HepG2 (cell line): ENCODE data around the gene PMS2. TPM values are rescaled to one million over a fixed set of nuclear protein-coding genes. Genes with fewer than 3 reads are reported as not detected.
A peak's percentile ranks its signal among the peaks of the same experiment; 100 is the strongest.

Experiments
- BCLAF1 ChIP-seq: fragments of 450-650 bp; IDR thresholded peaks from 2 replicates; pipeline ENCODE4 v1.6.1; 2017; ENCODE audit warnings: mild to moderate bottlenecking
- HMGXB3 ChIP-seq: sonication (generic); formaldehyde crosslinking; IDR thresholded peaks from 2 replicates; pipeline ENCODE4 v1.4.0; 2020; ENCODE audit warnings: missing genetic modification reagents, borderline replicate concordance
- HNF4G ChIP-seq, 2 experiments: sonication (generic) in 1 of 2; formaldehyde crosslinking in 1 of 2; IDR thresholded peaks; 2 replicates each; pipeline versions ENCODE4 v1.4.0 to v1.6.1; 2011 to 2020; ENCODE audit warnings: borderline replicate concordance in 2 of 2, low read depth in 2 of 2, mild to moderate bottlenecking in 2 of 2, low read length in 1 of 2, missing genetic modification reagents in 1 of 2, moderate library complexity in 1 of 2
- NBN ChIP-seq: fragments of 450-650 bp; conservative IDR thresholded peaks from 2 replicates; pipeline ENCODE4 v1.6.1; 2017
- NFYC ChIP-seq: IDR thresholded peaks from 2 replicates; pipeline ENCODE4 v1.6.1; 2016; ENCODE audit warnings: missing genetic modification reagents, missing compliant biosample characterization
- ZBTB26 ChIP-seq: IDR thresholded peaks from 2 replicates; pipeline ENCODE4 v1.6.1; 2016; ENCODE audit warnings: missing compliant biosample characterization, missing genetic modification reagents, borderline replicate concordance
- ZNF512 ChIP-seq: sonication (generic); formaldehyde crosslinking; IDR thresholded peaks from 2 replicates; pipeline ENCODE4 v1.4.0; 2020; ENCODE audit warnings: mild to moderate bottlenecking, missing genetic modification reagents
- ZSCAN30 ChIP-seq: sonication (generic); formaldehyde crosslinking; IDR thresholded peaks from 2 replicates; pipeline ENCODE4 v1.5.0; 2020; ENCODE audit warnings: mild to moderate bottlenecking, missing genetic modification reagents
- polyA plus RNA-seq, 8 experiments: library from polyadenylated mRNA; depleted of rRNA in 3 of 8; stranded (reverse) in 7 of 8; unstranded in 1 of 8; fragments of >200 nt; fragmentation: Illumina TruSeq in 4 of 8; extraction: Trizol in 4 of 8; gene quantifications; 2 replicates each; pipeline versions ENCODE4 v1.2.1 to v1.2.3, GENCODE V29; 2011 to 2016; ENCODE audit warnings: low read depth in 4 of 8, missing spikeins in 1 of 8, mixed read lengths in 1 of 8; ENCODE audit not compliant: insufficient read depth in 1 of 8
- total RNA-seq, 5 experiments: library from RNA; depleted of rRNA; stranded (reverse); fragments of >200 nt; fragmentation: Illumina TruSeq; extraction: Trizol; gene quantifications; 2 replicates each; pipeline ENCODE4 v1.2.3, GENCODE V29; 2016; ENCODE audit warnings: low read depth in 1 of 5
- TF ChIP-seq, protein P1 (sequence below), 2 experiments: sonication (generic) in 1 of 2; formaldehyde crosslinking in 1 of 2; IDR thresholded peaks; 2 replicates each; pipeline versions ENCODE4 v1.6.1 to v1.9.0; 2014 to 2022; ENCODE audit warnings: antibody characterized with exemption in 1 of 2, borderline replicate concordance in 1 of 2, inconsistent platforms in 1 of 2, low read depth in 1 of 2, missing genetic modification reagents in 1 of 2

PMS2 gene
- total and polyA plus RNA-seq, 2 of the 13 experiments (the other 11 are each of a cell fraction or from before 2014, with no cell fraction given): 6.3 to 11.4 TPM

GRCh38 chr7:6008668-6009611, at the start of gene PMS2, which contains the start of gene AIMP2 (continued):
- TF ChIP-seq NBN (no peak), ZNF512 (CRISPR knock-in tag) (peak; percentile 71; the same call in 1 of the 2 replicates), HMGXB3 (CRISPR knock-in tag) (peak; percentile 93), BCLAF1 (no peak), ZSCAN30 (CRISPR knock-in tag) (peak; percentile 91), HNF4G (IDR thresholded peaks at IDR 0.05; ENCODE audit: borderline replicate concordance, low read depth, low read length) (0 out of 2 replicates have a peak, but pooled peaks have one; percentile 12), HNF4G (CRISPR knock-in tag; IDR thresholded peaks at IDR 0.05; ENCODE audit: borderline replicate concordance, low read depth) (peak; percentile 76; the same call in 1 of the 2 replicates), NFYC (CRISPR knock-in tag) (peak; percentile 97), ZBTB26 (CRISPR knock-in tag) (peak; percentile 80)
- TF ChIP-seq, protein P1, sequence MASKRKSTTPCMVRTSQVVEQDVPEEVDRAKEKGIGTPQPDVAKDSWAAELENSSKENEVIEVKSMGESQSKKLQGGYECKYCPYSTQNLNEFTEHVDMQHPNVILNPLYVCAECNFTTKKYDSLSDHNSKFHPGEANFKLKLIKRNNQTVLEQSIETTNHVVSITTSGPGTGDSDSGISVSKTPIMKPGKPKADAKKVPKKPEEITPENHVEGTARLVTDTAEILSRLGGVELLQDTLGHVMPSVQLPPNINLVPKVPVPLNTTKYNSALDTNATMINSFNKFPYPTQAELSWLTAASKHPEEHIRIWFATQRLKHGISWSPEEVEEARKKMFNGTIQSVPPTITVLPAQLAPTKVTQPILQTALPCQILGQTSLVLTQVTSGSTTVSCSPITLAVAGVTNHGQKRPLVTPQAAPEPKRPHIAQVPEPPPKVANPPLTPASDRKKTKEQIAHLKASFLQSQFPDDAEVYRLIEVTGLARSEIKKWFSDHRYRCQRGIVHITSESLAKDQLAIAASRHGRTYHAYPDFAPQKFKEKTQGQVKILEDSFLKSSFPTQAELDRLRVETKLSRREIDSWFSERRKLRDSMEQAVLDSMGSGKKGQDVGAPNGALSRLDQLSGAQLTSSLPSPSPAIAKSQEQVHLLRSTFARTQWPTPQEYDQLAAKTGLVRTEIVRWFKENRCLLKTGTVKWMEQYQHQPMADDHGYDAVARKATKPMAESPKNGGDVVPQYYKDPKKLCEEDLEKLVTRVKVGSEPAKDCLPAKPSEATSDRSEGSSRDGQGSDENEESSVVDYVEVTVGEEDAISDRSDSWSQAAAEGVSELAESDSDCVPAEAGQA (IDR thresholded peaks at IDR 0.05; ENCODE audit: low read depth): peak; percentile 73
- TF ChIP-seq, protein P1 (CRISPR knock-in tag; IDR thresholded peaks at IDR 0.05; ENCODE audit: borderline replicate concordance): peak; percentile 98
